HEK293T (cell line): Measurements from ENCODE around the gene STH.
"Not testable (repeated sequence)": the region's sequence is repeated elsewhere in the genome, so short reads cannot be mapped to it uniquely, and the experiment has no call there.

Experiments
- CTCF ChIA-PET: fragments of 350-600 bp; formaldehyde crosslinking; extraction: SDS; loops from one replicate; lab custom pipeline; 2021; ENCODE audit warnings: antibody characterized with exemption, inconsistent platforms; lab: Yijun Ruan, JAX
- POLR2A ChIA-PET: fragments of 350-600 bp; formaldehyde crosslinking; extraction: SDS; loops from one replicate; lab custom pipeline; 2020; ENCODE audit warnings: antibody characterized with exemption, inconsistent platforms; lab: Yijun Ruan, JAX
- DNase-seq: peaks from one replicate; pipeline ENCODE4 v3.0.0; 2012; ENCODE audit warnings: mixed read lengths; ENCODE audit errors: extremely low spot score
- ARNT ChIP-seq: fragments of 450-650 bp; IDR thresholded peaks from 2 replicates; pipeline ENCODE4 v1.6.1; 2017; ENCODE audit warnings: mild to moderate bottlenecking
- BHLHE40 ChIP-seq: fragments of 450-650 bp; IDR thresholded peaks from 2 replicates; pipeline ENCODE4 v1.6.1; 2016; ENCODE audit warnings: mild to moderate bottlenecking, moderate library complexity, borderline replicate concordance
- CTBP1 ChIP-seq: fragments of 450-650 bp; IDR thresholded peaks from 2 replicates; pipeline ENCODE4 v1.6.1; 2016; ENCODE audit warnings: borderline replicate concordance
- ELF4 ChIP-seq: fragments of 450-650 bp; IDR thresholded peaks from 2 replicates; pipeline ENCODE4 v1.6.1; 2017; ENCODE audit warnings: antibody characterized with exemption
- FOXA1 ChIP-seq: fragments of 450-650 bp; IDR thresholded peaks from 2 replicates; pipeline ENCODE4 v1.6.1; 2016; ENCODE audit warnings: mild to moderate bottlenecking
- FOXK2 ChIP-seq: fragments of 450-650 bp; IDR thresholded peaks from 2 replicates; pipeline ENCODE4 v1.6.1; 2016; ENCODE audit warnings: mild to moderate bottlenecking
- FOXM1 ChIP-seq: fragments of 450-650 bp; IDR thresholded peaks from 2 replicates; pipeline ENCODE4 v1.6.1; 2017; ENCODE audit warnings: mild to moderate bottlenecking, borderline replicate concordance
- HDGF ChIP-seq: fragments of 450-650 bp; IDR thresholded peaks from 2 replicates; pipeline ENCODE4 v1.6.1; 2017; ENCODE audit warnings: antibody characterized with exemption, borderline replicate concordance
- L3MBTL2 ChIP-seq: fragments of 450-650 bp; conservative IDR thresholded peaks from 2 replicates; pipeline ENCODE4 v1.6.1; 2016; ENCODE audit warnings: mild to moderate bottlenecking
- LEF1 ChIP-seq: fragments of 450-650 bp; IDR thresholded peaks from 2 replicates; pipeline ENCODE4 v1.6.1; 2017; ENCODE audit warnings: mild to moderate bottlenecking, borderline replicate concordance
- NFRKB ChIP-seq: fragments of 450-650 bp; IDR thresholded peaks from 2 replicates; pipeline ENCODE4 v1.6.1; 2016; ENCODE audit warnings: mild to moderate bottlenecking, moderate library complexity
- PKNOX1 ChIP-seq: fragments of 450-650 bp; IDR thresholded peaks from 2 replicates; pipeline ENCODE4 v1.6.1; 2016
- SP1 ChIP-seq: fragments of 450-650 bp; IDR thresholded peaks from 2 replicates; pipeline ENCODE4 v1.6.1; 2017
- SUZ12 ChIP-seq: fragments of 450-650 bp; IDR thresholded peaks from 2 replicates; pipeline ENCODE4 v1.6.1; 2016; ENCODE audit warnings: mild to moderate bottlenecking
- TARDBP ChIP-seq: fragments of 450-650 bp; IDR thresholded peaks from 2 replicates; pipeline ENCODE4 v1.6.1; 2016
- ZNF384 ChIP-seq: fragments of 450-650 bp; IDR thresholded peaks from 2 replicates; pipeline ENCODE4 v1.6.1; 2016

The STH gene

GRCh38 chr17:46001390-46002310 is 2.6 kb downstream of the STH start:
- ChIA-PET POLR2A (no interaction called here), CTCF (interaction anchor here (3.4 kb wide), 1 partner anchor 211 kb away, joined by 24 read pairs; no protein-coding TSS in a partner anchor)
- DNase-seq: no peak
- TF ChIP-seq FOXA1: no peak
- TF ChIP-seq CTBP1: no peak
- TF ChIP-seq SP1: no peak
- TF ChIP-seq FOXK2: no peak
- no peak for TF ChIP-seq LEF1
- no peak for TF ChIP-seq ZNF384

DNA sequence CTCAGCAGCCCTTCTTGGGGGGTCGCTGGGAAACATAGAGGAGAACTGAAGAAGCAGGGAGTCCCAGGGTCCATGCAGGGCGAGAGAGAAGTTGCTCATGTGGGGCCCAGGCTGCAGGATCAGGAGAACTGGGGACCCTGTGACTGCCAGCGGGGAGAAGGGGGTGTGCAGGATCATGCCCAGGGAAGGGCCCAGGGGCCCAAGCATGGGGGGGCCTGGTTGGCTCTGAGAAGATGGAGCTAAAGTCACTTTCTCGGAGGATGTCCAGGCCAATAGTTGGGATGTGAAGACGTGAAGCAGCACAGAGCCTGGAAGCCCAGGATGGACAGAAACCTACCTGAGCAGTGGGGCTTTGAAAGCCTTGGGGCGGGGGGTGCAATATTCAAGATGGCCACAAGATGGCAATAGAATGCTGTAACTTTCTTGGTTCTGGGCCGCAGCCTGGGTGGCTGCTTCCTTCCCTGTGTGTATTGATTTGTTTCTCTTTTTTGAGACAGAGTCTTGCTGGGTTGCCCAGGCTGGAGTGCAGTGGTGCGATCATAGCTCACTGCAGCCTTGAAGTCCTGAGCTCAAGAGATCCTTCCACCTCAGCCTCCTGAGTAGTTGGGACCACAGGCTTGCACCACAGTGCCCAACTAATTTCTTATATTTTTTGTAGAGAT is 3.4 kb downstream of the STH start:
- DNase-seq: peak; percentile 80
- POLR2A ChIA-PET: no interaction called here
- TF ChIP-seq NFRKB: no peak
- no peak for TF ChIP-seq FOXK2
- no peak for TF ChIP-seq LEF1
- no peak for TF ChIP-seq PKNOX1
- no peak for TF ChIP-seq SUZ12
- TF ChIP-seq HDGF: no peak
- no peak for TF ChIP-seq ELF4
- TF ChIP-seq CTBP1: no peak
- TF ChIP-seq BHLHE40: no peak
- no peak for TF ChIP-seq L3MBTL2
- TF ChIP-seq ZNF384: no peak
- no peak for TF ChIP-seq FOXM1
- TF ChIP-seq FOXA1: no peak
- no peak for TF ChIP-seq TARDBP
- CTCF ChIA-PET: interaction anchor here (0.6 to 3.4 kb wide), 2 partner anchors 210 to 264 kb away, joined by 3 to 24 read pairs; no protein-coding TSS in a partner anchor

GRCh38 chr17:46002973-46003316 is 3.9 kb downstream of the STH start:
- no peak for TF ChIP-seq PKNOX1
- no peak for TF ChIP-seq LEF1
- TF ChIP-seq L3MBTL2: no peak
- no peak for TF ChIP-seq BHLHE40
- no peak for TF ChIP-seq TARDBP
- TF ChIP-seq ARNT: no peak
- no peak for TF ChIP-seq SUZ12
- no peak for TF ChIP-seq ZNF384
- TF ChIP-seq NFRKB: no peak
- TF ChIP-seq CTBP1: no peak
- no peak for TF ChIP-seq SP1
- TF ChIP-seq FOXM1: no peak
- no peak for TF ChIP-seq HDGF
- TF ChIP-seq ELF4: no peak
- no peak for TF ChIP-seq FOXK2
- no peak for TF ChIP-seq FOXA1
- POLR2A ChIA-PET: no interaction called here
- no peak for DNase-seq
- CTCF ChIA-PET: interaction anchor here (0.6 to 3.4 kb wide), 2 partner anchors 209 to 264 kb away, joined by 3 to 24 read pairs; no protein-coding TSS in a partner anchor

GRCh38 chr17:46003907-46004748 is 5.1 kb downstream of the STH start:
- ChIA-PET POLR2A (no interaction called here), CTCF (interaction anchor here (0.6 to 1.0 kb wide), 2 partner anchors 52 to 209 kb away, joined by 4 to 5 read pairs; no protein-coding TSS in a partner anchor)
- TF ChIP-seq NFRKB: no peak
- TF ChIP-seq L3MBTL2: no peak
- no peak for TF ChIP-seq HDGF
- TF ChIP-seq SP1: no peak
- no peak for TF ChIP-seq TARDBP
- TF ChIP-seq BHLHE40: no peak
- no peak for TF ChIP-seq FOXA1
- no peak for TF ChIP-seq ELF4
- no peak for TF ChIP-seq CTBP1
- TF ChIP-seq FOXK2: no peak
- no peak for TF ChIP-seq PKNOX1
- no peak for DNase-seq

DNA sequence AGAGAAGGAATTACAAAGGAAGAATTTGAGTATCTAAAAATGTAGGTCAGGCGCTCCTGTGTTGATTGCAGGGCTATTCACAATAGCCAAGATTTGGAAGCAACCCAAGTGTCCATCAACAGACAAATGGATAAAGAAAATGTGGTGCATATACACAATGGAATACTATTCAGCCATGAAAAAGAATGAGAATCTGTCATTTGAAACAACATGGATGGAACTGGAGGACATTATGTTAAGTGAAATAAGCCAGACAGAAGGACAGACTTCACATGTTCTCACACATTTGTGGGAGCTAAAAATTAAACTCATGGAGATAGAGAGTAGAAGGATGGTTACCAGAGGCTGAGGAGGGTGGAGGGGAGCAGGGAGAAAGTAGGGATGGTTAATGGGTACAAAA is 7.0 kb downstream of the STH start:
- CTCF ChIA-PET, POLR2A ChIA-PET: not testable (repeated sequence)

GRCh38 chr17:46007461-46007965 is 8.5 kb downstream of the STH start:
- ChIA-PET POLR2A (no interaction called here), CTCF (no interaction called here)
- no peak for DNase-seq
- no peak for TF ChIP-seq PKNOX1
- no peak for TF ChIP-seq FOXM1
- no peak for TF ChIP-seq TARDBP
- no peak for TF ChIP-seq ARNT
- no peak for TF ChIP-seq FOXK2
- TF ChIP-seq SUZ12: no peak
- TF ChIP-seq BHLHE40: no peak
- TF ChIP-seq CTBP1: no peak
- TF ChIP-seq L3MBTL2: no peak
- TF ChIP-seq FOXA1: no peak
- TF ChIP-seq NFRKB: no peak

More for the DNA sequence above, 7.0 kb downstream of the STH start:
- not testable (repeated sequence) for DNase-seq
